Colonic mucosa (tissue), 4 donors: ENCODE data around the gene GPBP1L1. TPM values are rescaled to one million over a fixed set of nuclear protein-coding genes. Genes with fewer than 3 reads are reported as not detected.
"Not testable (repeated sequence)": the region's sequence is repeated elsewhere in the genome, so short reads cannot be mapped to it uniquely, and the experiment has no call there.

Source experiments
- DNase-seq: peaks from one replicate; pipeline ENCODE4 v3.0.0-alpha.2; 2020
- H3K27ac ChIP-seq: fragments of 200-600 bp; one replicate; pipeline ENCODE4 v1.8.0; 2021
- H3K27me3 ChIP-seq: fragments of 200-600 bp; one replicate; pipeline ENCODE4 v1.8.0; 2021
- H3K36me3 ChIP-seq: fragments of 200-600 bp; one replicate; pipeline ENCODE4 v1.8.0; 2021
- H3K4me1 ChIP-seq: fragments of 200-600 bp; one replicate; pipeline ENCODE4 v1.8.0; 2021; ENCODE audit warnings: mild to moderate bottlenecking
- H3K4me3 ChIP-seq: fragments of 200-600 bp; one replicate; pipeline ENCODE4 v1.8.0; 2021
- H3K9ac ChIP-seq, 2 donors: one replicate each; pipeline ENCODE4 v1.7.0; 2013; ENCODE audit warnings: control low read depth in 2 of 2, low read depth in 2 of 2, low read length in 2 of 2
- H3K9me3 ChIP-seq: fragments of 200-600 bp; one replicate; pipeline ENCODE4 v1.8.0; 2021
- intact Hi-C: fragments of 100-400 bp; cut with DNase I; formaldehyde crosslinking; loops from one replicate; pipeline ENCODE4 v1.14.1; 2022
- total RNA-seq, 2 donors: library from RNA; stranded (reverse); fragmentation: NEBNext Ultra II Directional in 1 of 2; extraction: Animal tissue kit (Norgen Biotek cat#: 25700) in 1 of 2; gene quantifications; one replicate each; pipeline ENCODE4 v1.2.1, GENCODE V29; 2021
- TF ChIP-seq, protein P1 (sequence below): fragments of 200-600 bp; IDR thresholded peaks from one replicate; pipeline ENCODE4 v1.8.0; 2022; ENCODE audit warnings: antibody characterized with exemption, mild to moderate bottlenecking
- donor health status: healthy.
- donor health status: DM: no; HTN: no; CAD: no.
- donor health status: DM: no; HTN: no; CAD: no.

Gene GPBP1L1
- total RNA-seq, 2 donors from 2014 or later = 157 to 214 TPM

DNA sequence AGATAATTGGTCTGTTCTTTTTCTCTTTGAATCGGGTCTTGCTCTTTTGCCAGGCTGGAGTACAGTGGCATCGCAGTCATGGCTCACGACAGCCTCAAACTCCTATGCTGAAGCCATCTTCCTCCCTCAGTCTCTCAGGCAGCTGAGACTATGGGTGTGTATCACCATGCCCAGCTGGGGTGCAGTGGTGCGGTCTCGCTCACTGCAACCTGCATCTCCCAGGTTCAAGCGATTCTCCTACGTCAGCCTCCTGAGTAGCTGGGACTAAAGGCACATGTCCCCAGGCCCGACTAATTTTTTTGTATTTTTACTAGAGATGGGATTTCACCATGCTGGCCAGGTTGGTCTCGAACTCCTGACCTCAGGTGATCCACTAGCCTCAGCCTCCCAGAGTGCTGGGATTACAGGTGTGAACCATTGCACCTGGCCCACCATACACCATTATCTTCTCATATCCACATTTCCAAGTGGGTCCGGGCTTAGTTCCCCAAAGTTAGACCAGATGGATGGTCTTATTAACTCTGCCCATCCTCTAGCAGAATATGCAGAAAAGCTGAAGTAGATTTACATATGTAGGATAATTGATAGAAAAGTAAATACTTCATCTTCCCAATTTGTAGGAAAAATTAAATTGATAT is 75.6 kb downstream of the GPBP1L1 start:
- TF ChIP-seq, protein P1, sequence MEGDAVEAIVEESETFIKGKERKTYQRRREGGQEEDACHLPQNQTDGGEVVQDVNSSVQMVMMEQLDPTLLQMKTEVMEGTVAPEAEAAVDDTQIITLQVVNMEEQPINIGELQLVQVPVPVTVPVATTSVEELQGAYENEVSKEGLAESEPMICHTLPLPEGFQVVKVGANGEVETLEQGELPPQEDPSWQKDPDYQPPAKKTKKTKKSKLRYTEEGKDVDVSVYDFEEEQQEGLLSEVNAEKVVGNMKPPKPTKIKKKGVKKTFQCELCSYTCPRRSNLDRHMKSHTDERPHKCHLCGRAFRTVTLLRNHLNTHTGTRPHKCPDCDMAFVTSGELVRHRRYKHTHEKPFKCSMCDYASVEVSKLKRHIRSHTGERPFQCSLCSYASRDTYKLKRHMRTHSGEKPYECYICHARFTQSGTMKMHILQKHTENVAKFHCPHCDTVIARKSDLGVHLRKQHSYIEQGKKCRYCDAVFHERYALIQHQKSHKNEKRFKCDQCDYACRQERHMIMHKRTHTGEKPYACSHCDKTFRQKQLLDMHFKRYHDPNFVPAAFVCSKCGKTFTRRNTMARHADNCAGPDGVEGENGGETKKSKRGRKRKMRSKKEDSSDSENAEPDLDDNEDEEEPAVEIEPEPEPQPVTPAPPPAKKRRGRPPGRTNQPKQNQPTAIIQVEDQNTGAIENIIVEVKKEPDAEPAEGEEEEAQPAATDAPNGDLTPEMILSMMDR = no peak
- Histone ChIP-seq H3K27ac (no peak overlapping the region), H3K4me1 (no peaks in the 10 kb centered on the region), H3K4me3 (no peak overlapping the region), H3K9me3 (no peaks in the 10 kb centered on the region), H3K9ac (no peak overlapping the region), H3K27me3 (no peaks in the 10 kb centered on the region), H3K36me3 (no peaks in the 10 kb centered on the region)
- no peak for DNase-seq
- intact Hi-C loops = no loop called here

DNA sequence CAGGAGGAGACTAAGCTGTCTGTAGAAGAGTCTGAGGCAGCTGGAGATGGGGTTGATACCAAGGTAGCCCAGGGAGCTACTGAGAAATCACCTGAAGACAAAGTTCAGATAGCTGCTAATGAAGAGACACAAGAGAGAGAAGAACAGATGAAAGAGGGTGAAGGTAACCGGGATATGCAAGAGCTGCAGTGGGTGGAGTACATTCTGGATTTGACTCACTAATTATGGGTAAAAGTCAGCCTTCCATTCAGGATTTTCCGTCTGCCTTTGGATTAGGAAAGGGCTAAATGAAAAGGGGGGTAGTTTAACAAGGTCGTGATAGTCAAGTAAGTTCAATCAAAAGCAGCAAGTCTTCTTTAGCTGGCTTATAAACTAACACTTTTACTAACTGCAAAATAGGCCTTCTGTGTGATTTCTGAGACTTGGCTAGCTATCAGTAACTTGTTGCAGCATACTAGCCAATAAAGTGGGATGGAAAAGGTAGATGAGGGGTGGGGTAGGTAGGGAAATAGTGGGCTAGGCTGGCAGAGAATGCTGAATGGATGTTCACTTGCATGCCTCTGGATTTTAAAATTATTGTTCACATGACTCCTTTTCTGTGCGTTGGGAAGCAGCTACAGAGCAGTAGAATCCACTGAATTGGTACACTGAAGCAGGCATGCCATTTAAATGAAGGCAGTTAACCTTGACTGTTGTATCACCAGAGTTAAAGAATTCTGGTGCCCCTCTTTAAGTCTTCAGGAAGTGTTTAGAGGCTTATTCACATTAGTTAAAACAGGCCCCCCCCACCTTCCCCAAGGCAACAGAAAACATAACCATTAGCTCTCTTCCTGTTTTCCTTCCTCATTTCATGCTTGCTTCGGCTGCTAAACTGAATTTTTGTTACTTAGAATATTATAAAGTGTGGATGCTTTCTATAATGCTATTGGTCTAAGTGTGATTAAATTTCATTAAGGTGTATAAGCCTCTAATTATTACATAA is 77.9 kb downstream of the GPBP1L1 start:
- intact Hi-C loops = no loop called here
- DNase-seq = no peak
- H3K9me3 ChIP-seq = no peaks in the 10 kb centered on the region
- H3K9ac ChIP-seq = no peak overlapping the region
- H3K36me3 ChIP-seq = peaks cover 7% of the 10 kb centered on the region
- H3K4me1 ChIP-seq = no peaks in the 10 kb centered on the region
- H3K27me3 ChIP-seq = no peaks in the 10 kb centered on the region
- H3K4me3 ChIP-seq = no peak overlapping the region
- TF ChIP-seq, protein P1 = no peak
- H3K27ac ChIP-seq = no peak overlapping the region

DNA sequence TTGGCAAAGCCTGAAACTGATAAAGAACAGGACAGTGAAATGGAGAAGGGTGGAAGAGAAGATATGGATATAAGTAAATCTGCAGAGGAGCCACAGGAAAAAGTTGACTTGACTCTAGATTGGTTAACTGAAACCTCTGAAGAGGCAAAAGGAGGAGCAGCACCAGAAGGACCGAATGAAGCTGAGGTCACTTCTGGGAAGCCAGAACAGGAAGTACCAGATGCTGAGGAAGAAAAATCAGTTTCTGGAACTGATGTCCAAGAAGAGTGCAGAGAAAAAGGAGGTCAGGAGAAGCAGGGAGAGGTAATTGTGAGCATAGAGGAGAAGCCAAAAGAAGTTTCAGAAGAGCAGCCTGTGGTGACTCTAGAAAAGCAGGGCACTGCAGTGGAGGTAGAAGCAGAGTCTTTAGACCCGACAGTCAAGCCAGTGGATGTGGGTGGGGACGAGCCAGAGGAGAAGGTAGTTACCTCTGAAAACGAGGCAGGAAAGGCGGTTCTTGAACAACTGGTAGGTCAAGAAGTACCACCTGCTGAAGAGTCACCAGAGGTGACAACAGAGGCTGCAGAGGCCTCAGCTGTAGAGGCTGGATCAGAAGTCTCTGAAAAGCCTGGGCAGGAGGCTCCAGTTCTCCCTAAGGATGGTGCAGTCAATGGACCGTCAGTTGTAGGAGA is 78.8 kb downstream of the GPBP1L1 start:
- H3K36me3 ChIP-seq = peaks cover 7% of the 10 kb centered on the region
- intact Hi-C loops = no loop called here
- no peaks in the 10 kb centered on the region for H3K9me3 ChIP-seq
- no peak overlapping the region for H3K9ac ChIP-seq
- no peak for DNase-seq
- TF ChIP-seq, protein P1 = no peak
- no peaks in the 10 kb centered on the region for H3K27me3 ChIP-seq
- H3K4me3 ChIP-seq = no peak overlapping the region
- H3K27ac ChIP-seq = no peak overlapping the region
- H3K4me1 ChIP-seq = no peaks in the 10 kb centered on the region

DNA sequence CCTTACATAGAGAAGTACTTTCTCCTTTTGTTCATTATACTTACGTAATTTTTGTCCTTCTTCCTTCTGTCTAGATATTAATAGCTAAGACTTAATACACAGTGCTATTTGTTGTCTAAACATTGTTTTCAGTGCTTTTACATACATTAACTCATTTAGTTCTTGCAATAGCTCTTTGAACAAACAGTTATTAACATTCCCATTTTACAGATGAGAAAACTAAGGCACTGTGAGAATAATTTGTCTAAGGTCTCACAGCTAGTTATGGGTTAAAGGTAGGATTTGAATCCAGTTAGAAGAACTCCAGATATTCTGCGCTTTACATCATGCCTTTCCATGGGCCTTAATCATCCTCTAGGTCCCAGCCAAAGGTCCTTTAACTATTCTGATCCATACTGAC is 82.1 kb downstream of the GPBP1L1 start:
- no peaks in the 10 kb centered on the region for H3K9me3 ChIP-seq
- H3K4me3 ChIP-seq = no peak overlapping the region
- H3K9ac ChIP-seq = no peak overlapping the region
- H3K36me3 ChIP-seq = peaks cover 7% of the 10 kb centered on the region
- no peak for DNase-seq
- intact Hi-C loops = no loop called here
- no peak overlapping the region for H3K27ac ChIP-seq
- TF ChIP-seq, protein P1 = no peak
- H3K4me1 ChIP-seq = no peaks in the 10 kb centered on the region
- H3K27me3 ChIP-seq = no peaks in the 10 kb centered on the region

DNA sequence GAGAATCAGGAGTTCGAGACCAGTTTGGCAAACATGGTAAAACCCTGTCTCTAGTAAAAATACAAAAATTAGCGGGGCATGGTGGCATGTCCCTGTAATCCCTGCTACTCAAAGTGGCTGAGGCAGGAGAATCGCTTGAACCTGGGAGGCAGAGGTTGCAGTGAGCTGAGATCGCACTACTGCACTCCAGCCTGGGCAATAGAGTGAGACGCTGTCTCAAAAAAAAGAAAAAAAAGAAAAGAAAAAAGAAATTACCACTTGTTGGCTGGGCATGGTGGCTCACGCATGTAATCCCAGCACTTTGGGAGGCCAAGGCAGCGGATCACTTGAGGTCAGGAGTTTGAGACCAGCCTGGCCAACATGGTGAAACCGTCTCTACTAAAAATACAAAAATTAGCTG is 89.6 kb downstream of the GPBP1L1 start:
- H3K27me3 ChIP-seq, H3K4me1 ChIP-seq, H3K4me3 ChIP-seq, H3K36me3 ChIP-seq, DNase-seq, H3K9me3 ChIP-seq, intact Hi-C loops, H3K9ac ChIP-seq, H3K27ac ChIP-seq: not testable (repeated sequence)
